Fibroblast of lung (primary cell): ENCODE data around the gene TIMP4. TPM values are rescaled to one million over a fixed set of nuclear protein-coding genes. Genes with fewer than 3 reads are reported as not detected.

Experiments
- DNase-seq, 2 donors: peaks; one replicate each; pipeline versions ENCODE4 v3.0.0 to v3.0.0-alpha.2; 2010; ENCODE audit warnings: low read depth in 2 of 2
- H2AFZ ChIP-seq: 2 replicates; pipeline ENCODE4 v1.5.1; 2012; ENCODE audit warnings: low read length, control low read depth, inconsistent platforms
- H3K27ac ChIP-seq: 2 replicates; pipeline ENCODE4 v1.5.1; 2011; ENCODE audit warnings: low read length, control low read depth; ENCODE audit not compliant: insufficient read depth
- H3K27me3 ChIP-seq: 2 replicates; pipeline ENCODE4 v1.5.1; 2011; ENCODE audit warnings: mild to moderate bottlenecking, low read length; ENCODE audit not compliant: control insufficient read depth, insufficient read depth
- H3K36me3 ChIP-seq: 2 replicates; pipeline ENCODE4 v1.5.1; 2011; ENCODE audit warnings: low read length; ENCODE audit not compliant: control insufficient read depth, insufficient read depth
- H3K4me1 ChIP-seq: 2 replicates; pipeline ENCODE4 v1.5.1; 2011; ENCODE audit warnings: low read length; ENCODE audit not compliant: control insufficient read depth, insufficient read depth; ENCODE audit errors: extremely low read depth
- H3K4me2 ChIP-seq: 2 replicates; pipeline ENCODE4 v1.5.1; 2011; ENCODE audit warnings: low read length, control low read depth; ENCODE audit not compliant: insufficient read depth; ENCODE audit errors: extremely low read depth
- H3K4me3 ChIP-seq, 4 experiments: fragments of 200-600 bp in 1 of 4; sonication (generic) in 1 of 4; replicated peaks in 1 of 4; 2 replicates each; pipeline ENCODE4 v1.5.1; 2011 to 2016; ENCODE audit warnings: low read length in 4 of 4, low read depth in 3 of 4, mild to moderate bottlenecking in 3 of 4, control low read depth in 2 of 4, inconsistent platforms in 1 of 4, mixed read lengths in 1 of 4; ENCODE audit not compliant: insufficient read depth in 1 of 4; ENCODE audit errors: control extremely low read depth in 1 of 4
- H3K79me2 ChIP-seq: 2 replicates; pipeline ENCODE4 v1.5.1; 2012; ENCODE audit warnings: mild to moderate bottlenecking, low read length, inconsistent platforms; ENCODE audit not compliant: control insufficient read depth, insufficient read depth
- H3K9ac ChIP-seq: 2 replicates; pipeline ENCODE4 v1.5.1; 2011; ENCODE audit warnings: mild to moderate bottlenecking, low read length, control low read depth; ENCODE audit not compliant: insufficient read depth
- H3K9me3 ChIP-seq: 2 replicates; pipeline ENCODE4 v1.5.1; 2012; ENCODE audit warnings: low read depth, low read length; ENCODE audit not compliant: control insufficient read depth, insufficient read depth
- H4K20me1 ChIP-seq: 2 replicates; pipeline ENCODE4 v1.5.1; 2011; ENCODE audit warnings: low read length; ENCODE audit not compliant: control insufficient read depth, insufficient read depth; ENCODE audit errors: extremely low read depth
- EZH2 ChIP-seq: IDR thresholded peaks from 2 replicates; pipeline ENCODE4 v1.5.1; 2012; ENCODE audit warnings: low read length, control low read depth, mild to moderate bottlenecking; ENCODE audit errors: missing control alignments
- polyA plus RNA-seq, 2 donors: library from polyadenylated mRNA; depleted of rRNA in 1 of 2; stranded (reverse) in 1 of 2; unstranded in 1 of 2; fragments of >200 nt; gene quantifications; 2 replicates each; pipeline ENCODE4 v1.2.1, GENCODE V29; 2011 to 2012; ENCODE audit warnings: missing spikeins in 1 of 2
- total RNA-seq: library from RNA; depleted of rRNA; stranded (reverse); fragments of >200 nt; gene quantifications from 2 replicates; pipeline ENCODE4 v1.2.1, GENCODE V29; 2014
- TF ChIP-seq, protein P1 (sequence below), 2 donors: IDR thresholded peaks in 1 of 2; conservative IDR thresholded peaks in 1 of 2; 1 replicate in 1 of 2; 2 replicates in 1 of 2; pipeline ENCODE4 v1.5.1; 2011 to 2012; ENCODE audit warnings: low read length in 2 of 2, control low read depth in 1 of 2, inconsistent platforms in 1 of 2, low read depth in 1 of 2, mild to moderate bottlenecking in 1 of 2

TIMP4 gene
- total and polyA plus RNA-seq, 2 donors (not counting 1 experiment from before 2014, with no cell fraction given): 2.8 to 12.6 TPM

DNA sequence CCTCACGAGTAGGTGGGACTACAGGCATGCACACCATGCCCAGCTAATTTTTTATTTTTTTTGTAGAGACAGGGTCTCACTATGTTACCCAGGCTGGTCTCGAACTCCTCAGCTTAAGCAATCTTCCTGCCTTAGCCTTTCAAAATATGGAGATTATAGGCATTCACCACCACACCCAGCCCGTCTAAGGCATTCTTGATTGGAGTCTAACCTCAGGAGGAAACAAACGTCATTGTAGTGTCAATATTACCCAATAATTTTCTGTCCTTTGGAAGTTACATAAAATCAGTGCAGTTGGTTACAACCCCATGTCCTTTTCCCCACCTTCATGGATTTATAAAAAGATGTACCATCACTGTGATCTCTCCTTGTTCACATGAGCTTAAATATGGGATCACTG lies 41.8 kb downstream of the TIMP4 start:
- TF ChIP-seq EZH2: no peak
- TF ChIP-seq, protein P1, sequence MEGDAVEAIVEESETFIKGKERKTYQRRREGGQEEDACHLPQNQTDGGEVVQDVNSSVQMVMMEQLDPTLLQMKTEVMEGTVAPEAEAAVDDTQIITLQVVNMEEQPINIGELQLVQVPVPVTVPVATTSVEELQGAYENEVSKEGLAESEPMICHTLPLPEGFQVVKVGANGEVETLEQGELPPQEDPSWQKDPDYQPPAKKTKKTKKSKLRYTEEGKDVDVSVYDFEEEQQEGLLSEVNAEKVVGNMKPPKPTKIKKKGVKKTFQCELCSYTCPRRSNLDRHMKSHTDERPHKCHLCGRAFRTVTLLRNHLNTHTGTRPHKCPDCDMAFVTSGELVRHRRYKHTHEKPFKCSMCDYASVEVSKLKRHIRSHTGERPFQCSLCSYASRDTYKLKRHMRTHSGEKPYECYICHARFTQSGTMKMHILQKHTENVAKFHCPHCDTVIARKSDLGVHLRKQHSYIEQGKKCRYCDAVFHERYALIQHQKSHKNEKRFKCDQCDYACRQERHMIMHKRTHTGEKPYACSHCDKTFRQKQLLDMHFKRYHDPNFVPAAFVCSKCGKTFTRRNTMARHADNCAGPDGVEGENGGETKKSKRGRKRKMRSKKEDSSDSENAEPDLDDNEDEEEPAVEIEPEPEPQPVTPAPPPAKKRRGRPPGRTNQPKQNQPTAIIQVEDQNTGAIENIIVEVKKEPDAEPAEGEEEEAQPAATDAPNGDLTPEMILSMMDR (conservative IDR thresholded peaks at IDR 0.05 in 1 of 2, IDR thresholded peaks at IDR 0.05 in 1 of 2; ENCODE audit: low read depth in 1 of 2, low read length in 2 of 2): no peak

DNA sequence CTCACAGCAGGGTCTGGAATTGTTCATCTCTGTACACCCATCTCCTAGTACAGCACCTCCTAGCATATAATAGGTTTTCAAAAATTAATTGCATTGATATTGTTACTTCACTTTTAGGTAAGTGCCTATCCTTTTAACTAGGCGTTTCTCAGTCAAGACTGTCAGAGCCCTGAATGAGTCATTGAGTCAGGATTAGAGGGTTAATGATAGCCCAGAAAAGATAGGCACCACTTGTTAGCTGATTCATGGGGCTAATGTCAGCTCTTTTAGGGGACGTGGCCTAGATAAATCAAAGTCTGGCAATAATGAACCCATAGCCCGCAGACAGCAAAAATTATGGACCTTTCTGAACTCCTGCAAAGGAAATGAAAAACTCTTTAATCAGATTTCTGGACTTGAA lies 42.9 kb downstream of the TIMP4 start:
- no peak for TF ChIP-seq EZH2
- TF ChIP-seq, protein P1 (conservative IDR thresholded peaks at IDR 0.05 in 1 of 2, IDR thresholded peaks at IDR 0.05 in 1 of 2; ENCODE audit: low read depth in 1 of 2, low read length in 2 of 2): no peak
- H3K9me3 ChIP-seq: no peaks in the 10 kb centered on the region
- no peak overlapping the region for H2AFZ ChIP-seq
- no peaks in the 10 kb centered on the region for H3K36me3 ChIP-seq
- no peak overlapping the region for H3K4me2 ChIP-seq
- no peak overlapping the region for H3K4me3 ChIP-seq
- peaks cover 7% of the 10 kb centered on the region for H3K27me3 ChIP-seq
- H3K27ac ChIP-seq: no peak overlapping the region
- peaks cover 3% of the 10 kb centered on the region for H4K20me1 ChIP-seq
- H3K4me1 ChIP-seq: no peaks in the 10 kb centered on the region
- DNase-seq: no peak
- no peaks in the 10 kb centered on the region for H3K79me2 ChIP-seq
- no peak overlapping the region for H3K9ac ChIP-seq

More for the DNA sequence above, 41.8 kb downstream of the TIMP4 start:
- Histone ChIP-seq H2AFZ (no peak overlapping the region), H3K27ac (no peak overlapping the region), H3K27me3 (peaks cover 15% of the 10 kb centered on the region), H3K9ac (no peak overlapping the region), H3K9me3 (no peaks in the 10 kb centered on the region), H3K36me3 (no peaks in the 10 kb centered on the region), H4K20me1 (peaks cover 3% of the 10 kb centered on the region), H3K4me2 (no peak overlapping the region), H3K4me3 (no peak overlapping the region), H3K79me2 (no peaks in the 10 kb centered on the region), H3K4me1 (no peaks in the 10 kb centered on the region)
- DNase-seq: no peak

GRCh38 chr3:12115104-12115503 lies 43.6 kb downstream of the TIMP4 start:
- DNase-seq: peak in 1 of 2 donors; percentile 31
- Histone ChIP-seq H3K9me3 (no peaks in the 10 kb centered on the region), H3K9ac (no peak overlapping the region), H3K27ac (no peak overlapping the region), H3K4me3 (no peak overlapping the region), H3K4me2 (no peak overlapping the region), H3K36me3 (no peaks in the 10 kb centered on the region), H4K20me1 (peaks cover 3% of the 10 kb centered on the region), H3K79me2 (no peaks in the 10 kb centered on the region), H2AFZ (no peak overlapping the region), H3K27me3 (peaks cover 3% of the 10 kb centered on the region), H3K4me1 (no peaks in the 10 kb centered on the region)
- no peak for TF ChIP-seq EZH2
- TF ChIP-seq, protein P1 (conservative IDR thresholded peaks at IDR 0.05 in 1 of 2, IDR thresholded peaks at IDR 0.05 in 1 of 2; ENCODE audit: low read depth in 1 of 2, low read length in 2 of 2): no peak
